GM21381 (cell line): ENCODE results near the gene CA10.

Experiments
- ATAC-seq: cut with Tn5 transposase; IDR thresholded peaks from one replicate; pipeline ENCODE4 v1.9.1; 2021; ENCODE audit warnings: mild to moderate bottlenecking, moderate library complexity; ENCODE audit not compliant: unreplicated experiment

The CA10 gene

DNA sequence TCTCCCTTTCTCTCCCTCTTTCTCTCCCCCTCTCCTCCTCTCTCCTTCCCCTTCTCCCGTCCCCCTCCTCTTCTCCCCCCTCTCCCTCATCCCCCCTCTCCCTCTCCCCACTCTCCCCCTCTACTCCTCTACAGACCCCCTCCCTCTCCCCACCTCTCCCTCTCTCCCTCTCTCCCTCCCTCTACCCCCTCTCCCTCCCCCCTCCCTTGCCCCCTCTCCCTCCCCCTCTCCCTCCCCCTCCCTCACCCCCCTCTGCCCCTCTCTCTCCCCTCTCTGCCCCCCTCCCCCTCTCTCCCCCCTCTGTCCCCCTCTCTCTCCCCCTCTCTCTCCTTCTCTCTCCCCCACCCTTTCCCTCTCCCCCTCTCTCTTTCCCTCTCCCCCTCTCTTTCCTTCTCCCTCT is 545.3 kb downstream of the CA10 start:
- no peak for ATAC-seq

DNA sequence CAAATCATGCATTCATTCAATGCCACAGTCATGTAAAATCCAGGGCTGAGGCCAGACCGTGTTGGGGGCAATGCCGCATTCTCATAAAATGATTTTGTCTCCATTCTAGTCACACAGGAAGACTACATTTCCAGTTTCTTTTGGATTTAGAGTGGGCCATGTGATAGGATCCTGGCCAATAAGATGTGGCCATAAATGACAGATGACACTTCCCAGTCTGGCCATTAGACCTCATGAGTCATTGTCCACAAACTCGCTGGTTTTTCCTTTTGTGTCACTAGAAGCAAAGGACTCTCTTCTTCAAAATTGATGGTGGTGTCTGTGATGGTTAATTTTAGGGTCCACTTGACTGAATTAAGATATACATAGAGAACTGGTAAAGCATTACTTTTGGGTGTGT is 545.8 kb downstream of the CA10 start:
- ATAC-seq: no peak

DNA sequence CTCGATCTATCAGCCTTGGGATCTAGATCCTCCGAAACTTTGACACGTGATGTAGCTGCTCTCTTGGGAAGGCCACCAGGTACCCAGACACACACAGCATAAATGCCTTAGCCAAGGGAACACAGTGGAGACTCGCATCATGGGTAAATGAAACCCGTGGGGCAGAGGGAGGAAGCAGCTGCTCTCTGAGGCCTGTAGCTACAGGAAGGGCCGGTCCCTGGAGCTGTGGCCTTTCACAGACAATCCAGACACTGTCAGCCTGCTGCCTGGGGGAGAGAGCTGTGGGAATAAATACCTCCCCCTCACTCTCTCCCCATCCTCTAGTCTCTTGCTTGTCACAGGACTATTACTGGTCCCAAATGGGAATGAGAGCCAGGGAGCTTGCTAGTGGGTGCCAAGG is 546.9 kb downstream of the CA10 start:
- no peak for ATAC-seq

DNA sequence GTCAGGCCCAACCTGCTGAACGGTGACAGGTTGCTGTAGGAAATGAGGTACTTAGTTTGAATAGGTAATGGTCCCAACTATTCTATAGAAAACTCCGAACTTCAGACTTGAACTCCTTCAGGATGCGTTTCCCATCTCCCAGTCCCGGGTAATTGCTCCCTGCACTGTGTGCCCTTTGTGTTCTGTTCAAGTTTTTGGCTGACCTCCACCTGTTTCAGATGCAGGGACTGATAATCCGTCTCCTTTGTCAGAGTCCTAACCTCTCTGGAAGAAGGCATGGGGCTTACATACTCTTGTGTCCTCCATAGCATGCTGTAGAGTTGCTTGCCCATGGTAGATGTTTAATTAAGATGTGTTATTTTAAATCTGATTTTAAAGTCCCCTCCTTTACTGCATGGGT is 547.7 kb downstream of the CA10 start:
- no peak for ATAC-seq

DNA sequence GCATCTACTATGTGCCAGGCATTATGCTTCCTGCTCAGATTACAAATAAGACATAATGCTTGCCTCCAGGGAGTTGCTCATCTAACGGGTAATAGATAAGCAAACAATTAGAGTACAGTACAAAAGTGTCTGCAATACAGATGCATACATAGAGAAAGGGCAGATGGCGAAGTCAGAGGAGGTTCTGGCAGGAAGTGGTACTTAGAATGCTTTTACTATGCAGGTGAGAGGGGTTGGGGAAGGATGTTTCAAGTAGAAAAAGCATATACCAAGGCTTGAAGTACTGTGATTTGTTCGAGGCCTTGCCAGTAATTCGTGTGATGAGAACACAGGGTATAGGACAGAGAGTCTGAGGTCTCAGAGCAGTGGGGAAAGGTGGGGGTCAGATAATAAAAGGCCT is 548.4 kb downstream of the CA10 start:
- no peak for ATAC-seq

DNA sequence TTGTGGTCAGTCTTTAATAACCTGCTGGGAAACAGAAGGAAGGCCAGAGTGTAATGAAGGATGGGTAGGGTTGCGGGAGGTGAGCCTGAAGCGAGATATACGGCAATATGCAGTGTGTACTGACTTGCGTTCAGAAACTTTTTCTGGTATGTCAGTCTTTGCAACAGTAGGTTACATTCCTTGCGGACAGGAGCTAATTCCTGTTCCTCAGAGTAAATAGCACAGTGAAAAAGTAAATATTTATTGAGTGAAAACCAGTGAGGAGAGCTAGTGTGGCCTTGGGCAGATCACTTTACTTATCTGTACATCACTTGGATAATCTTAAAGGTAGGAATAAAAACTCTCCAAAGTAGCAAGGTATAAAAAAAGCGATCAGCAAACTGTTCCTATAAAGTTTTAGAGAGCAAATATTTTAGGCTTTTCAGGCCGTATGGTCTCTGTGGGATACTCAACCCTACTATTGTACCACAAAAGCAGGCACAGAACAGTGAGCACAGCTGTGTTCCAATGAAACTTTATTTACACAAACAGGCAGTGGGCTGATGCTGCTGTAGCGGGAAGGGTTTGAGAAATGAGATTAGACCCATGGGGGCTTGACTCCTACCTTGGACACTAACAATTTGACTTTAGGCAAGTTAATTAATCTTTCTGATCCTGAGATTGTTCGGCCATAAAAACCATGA is 550.1 kb downstream of the CA10 start:
- no peak for ATAC-seq

DNA sequence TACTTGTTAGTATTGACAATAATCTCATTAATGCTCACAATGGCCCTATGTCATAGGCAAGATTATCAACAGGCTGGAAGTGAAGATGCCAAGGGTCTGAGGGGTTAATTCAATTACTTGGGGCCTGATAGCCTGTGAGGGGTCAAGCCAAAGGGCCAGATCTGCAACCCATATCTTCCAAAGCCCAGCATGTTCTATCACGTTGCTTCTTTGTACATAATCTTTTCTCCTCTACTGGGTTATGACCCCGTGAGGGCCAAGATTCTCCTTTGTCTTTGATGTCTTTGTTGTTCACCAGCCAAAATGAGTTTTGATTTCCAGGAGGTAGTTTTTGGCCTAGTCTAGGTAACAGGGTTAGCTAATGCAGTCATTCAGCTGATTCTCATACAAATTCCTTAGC is 551.0 kb downstream of the CA10 start:
- ATAC-seq: no peak

DNA sequence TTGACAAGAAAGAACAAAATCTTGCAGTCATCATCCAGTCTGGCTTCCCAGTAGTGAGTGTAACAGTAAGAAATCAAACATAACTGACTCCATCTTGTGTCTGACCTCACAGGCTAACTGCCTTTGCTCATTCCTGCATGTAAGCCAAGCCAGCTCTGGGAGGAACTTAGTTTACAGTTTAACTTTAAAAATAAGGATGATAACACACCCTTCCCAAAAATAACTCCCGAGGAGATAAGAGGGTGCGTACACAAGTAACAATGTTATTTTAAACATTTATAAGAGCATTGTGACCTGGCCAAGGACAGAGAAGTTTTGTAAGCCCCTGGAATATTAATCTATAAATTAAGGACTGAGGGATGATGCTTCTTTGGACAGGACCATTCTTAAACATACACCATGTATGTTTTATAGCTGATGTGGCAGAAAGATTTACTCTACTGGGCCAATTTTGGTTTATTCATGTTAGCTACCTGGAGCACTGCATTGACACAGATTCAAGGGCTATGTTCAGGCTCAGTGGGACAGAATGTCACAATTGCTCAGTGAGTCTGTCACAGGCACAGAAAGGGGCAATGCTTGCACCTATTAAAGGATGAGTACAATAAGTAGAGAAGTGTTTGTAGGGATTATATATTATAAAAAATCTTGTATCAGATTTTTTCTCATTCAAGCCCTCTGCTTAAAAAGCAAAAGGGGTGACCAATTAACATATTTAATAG is 554.1 kb downstream of the CA10 start:
- ATAC-seq: no peak

DNA sequence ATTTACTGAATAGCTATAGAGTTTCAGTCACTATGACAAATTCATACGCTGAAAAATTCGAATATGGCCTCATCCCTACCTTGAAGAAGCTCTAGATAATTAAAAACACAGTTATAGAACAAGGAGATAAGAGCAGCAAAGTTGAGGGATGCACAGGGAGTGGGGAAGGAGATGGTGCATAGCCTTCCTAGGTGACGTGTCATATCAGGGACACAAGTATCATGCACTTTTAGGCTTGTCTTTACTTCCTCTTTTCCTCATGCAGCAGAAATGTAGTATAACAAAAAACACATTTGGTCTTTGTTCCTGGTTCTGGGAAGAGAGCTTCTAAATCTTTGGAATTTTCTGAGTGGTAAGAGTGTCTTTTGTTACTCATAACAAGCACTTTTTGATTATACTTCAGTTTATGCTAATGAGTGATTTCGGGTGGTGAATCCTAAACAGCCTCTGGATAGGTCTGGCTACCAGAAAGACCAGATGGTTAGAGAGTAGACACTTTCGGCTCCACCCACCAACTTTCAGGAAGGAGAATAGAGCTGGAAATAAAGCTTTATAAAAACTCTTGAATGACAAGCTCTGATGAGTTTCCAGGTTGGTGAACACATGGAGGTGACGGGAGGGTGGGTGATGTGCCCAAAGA is 556.8 kb downstream of the CA10 start:
- ATAC-seq: no peak

DNA sequence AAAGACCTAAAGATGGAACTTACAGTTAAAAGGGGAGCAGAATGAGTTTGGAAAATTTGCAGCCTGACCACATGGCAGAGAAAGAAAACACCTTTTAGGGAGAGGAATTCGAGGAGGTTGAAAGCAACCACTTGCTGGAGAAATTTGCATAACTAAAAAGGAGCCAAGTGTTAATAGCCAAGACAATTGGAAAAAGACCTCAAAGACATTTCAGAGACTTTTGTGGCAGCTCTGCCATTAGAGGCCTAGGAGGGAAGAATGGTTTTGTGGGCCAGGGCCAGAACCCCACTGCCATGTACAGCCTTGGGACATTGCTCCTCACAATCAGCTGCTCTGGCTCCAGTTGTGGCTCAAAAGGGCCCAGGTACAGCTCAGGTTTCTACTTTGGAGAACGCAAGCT is 559.7 kb downstream of the CA10 start:
- no peak for ATAC-seq

DNA sequence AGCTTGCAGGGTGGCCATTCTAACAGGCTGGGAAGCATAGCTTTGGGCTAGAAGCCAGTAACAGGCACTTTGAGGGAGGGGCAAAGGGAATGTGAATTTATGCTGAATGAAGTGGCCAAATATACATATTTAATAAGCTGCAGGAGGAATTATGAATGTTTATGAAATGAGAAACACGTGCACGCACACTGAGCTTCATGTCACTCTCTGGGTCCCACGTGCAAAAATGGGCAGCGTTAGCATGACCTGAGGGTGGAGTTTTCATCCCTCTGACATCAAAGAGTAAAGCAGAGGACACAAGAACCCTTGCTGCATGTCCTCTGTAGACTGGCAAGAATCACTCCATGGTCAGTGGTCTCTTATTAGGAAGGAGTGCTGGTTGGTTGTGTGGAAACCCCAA is 561.2 kb downstream of the CA10 start:
- no peak for ATAC-seq

DNA sequence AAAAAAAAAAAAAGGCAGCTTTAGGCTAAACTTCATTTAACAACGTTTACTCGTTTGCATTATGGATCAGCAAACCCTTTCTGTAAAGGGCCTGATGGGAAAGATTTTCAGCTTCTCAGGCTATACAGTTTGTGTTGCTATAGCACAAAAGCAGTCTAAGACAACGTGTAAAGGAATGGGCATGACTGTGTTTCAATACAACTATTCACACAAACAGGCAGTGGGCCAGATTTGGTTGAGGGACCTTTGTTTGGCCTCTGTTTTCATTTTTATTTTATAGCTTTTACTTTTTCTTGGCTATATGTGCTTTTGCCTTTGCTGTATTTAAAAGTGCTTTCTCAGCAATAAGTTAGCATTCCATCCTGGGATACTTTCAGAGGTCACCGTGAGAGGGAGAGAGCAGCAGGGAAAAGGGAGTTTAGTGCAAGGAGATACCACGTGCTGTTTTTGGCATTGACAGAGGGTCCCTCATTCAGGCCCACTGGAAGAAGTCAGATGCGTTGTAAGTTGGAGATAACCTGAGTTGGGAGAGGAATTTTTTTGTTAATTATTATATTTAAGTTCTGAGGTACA is 562.6 kb downstream of the CA10 start:
- no peak for ATAC-seq

DNA sequence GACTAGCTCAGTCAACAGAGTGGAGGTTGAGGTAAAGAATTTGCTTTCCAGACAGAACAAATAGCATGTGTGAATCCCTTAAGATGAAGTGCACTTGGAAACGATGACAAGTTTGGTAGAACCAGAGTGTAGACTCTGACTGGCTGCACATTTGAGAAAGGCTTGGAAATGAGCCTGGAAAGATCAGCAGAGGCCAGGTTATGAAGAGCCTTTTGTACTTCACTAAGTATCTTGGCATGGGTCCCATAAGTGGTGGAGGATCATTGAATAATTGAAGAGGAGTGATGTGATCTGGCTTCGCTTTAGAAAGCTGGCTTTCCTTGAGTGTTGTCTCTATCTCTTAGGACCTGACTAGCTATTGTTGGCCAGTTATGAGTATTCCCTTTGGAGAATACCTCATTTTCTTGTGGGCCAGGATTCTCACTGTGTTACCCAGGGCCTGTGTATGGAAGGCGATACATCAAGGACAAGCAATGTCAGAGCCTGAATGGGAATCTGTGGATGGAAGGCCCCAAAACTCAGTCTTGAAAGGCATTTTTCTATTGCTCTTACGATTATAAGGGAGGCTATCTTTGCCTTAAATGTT is 568.4 kb downstream of the CA10 start:
- ATAC-seq: no peak

DNA sequence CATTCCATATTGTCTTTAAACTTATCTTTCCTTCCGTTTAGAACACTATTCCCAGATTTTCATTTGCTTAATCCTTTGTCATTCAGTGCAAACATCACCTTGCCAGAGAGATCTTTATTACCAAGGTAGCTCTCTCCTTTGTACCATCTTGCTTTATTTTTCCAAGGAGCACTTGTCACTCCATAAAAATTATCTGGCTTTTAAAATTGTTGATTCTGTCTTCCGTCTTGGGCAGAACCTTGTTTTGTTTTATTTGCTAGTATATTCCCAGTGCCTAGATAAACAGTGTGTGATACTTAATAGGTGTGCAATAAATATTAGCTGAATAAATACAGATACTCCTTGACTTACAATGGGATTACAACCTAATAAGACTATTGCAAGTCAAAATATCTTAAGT is 570.5 kb downstream of the CA10 start:
- no peak for ATAC-seq

DNA sequence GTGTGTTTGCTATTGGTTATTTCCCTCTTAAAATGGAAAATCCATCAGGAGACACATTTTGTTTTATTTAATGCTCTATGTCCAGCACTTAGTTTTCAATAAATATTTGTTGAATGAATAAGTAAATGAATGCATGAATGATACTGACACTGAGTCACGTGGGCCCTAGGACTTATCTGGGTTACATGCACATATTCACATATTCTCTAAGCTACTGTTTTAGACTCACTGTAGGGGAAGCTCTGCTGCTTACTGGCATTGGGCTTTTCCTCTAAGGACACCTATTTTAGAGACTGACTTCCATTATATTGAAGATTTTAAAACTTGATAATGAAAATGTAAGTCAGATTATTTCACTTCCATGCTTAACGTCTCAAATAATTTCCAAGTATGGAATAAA is 571.0 kb downstream of the CA10 start:
- no peak for ATAC-seq

DNA sequence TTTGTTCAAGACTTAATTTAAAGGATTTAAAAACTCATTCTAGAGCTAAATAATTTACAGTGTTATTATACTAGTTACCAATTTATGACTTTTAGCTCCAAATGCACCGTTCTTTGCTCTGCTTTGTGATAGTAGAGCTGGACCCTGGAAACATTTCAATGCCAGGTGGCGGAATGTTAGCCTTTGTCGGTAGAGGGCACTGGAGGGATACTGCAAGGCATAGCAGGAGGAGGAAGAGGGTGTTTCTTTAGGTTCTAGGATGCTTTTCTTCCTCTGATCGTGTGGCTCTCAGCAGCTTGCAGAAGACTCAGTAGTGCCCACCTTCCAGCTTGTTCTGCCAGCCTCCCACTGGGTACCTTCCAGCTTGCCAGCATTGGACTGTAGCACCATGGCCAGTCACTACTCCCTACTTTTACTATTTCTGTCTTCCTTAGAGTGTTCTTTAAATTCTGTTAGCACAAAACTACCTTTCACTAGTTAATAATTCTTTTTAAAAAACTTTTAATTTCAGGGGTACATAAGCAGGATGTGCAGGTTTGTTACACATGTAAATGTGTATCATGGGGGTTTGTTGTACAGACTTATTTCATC is 572.9 kb downstream of the CA10 start:
- no peak for ATAC-seq

DNA sequence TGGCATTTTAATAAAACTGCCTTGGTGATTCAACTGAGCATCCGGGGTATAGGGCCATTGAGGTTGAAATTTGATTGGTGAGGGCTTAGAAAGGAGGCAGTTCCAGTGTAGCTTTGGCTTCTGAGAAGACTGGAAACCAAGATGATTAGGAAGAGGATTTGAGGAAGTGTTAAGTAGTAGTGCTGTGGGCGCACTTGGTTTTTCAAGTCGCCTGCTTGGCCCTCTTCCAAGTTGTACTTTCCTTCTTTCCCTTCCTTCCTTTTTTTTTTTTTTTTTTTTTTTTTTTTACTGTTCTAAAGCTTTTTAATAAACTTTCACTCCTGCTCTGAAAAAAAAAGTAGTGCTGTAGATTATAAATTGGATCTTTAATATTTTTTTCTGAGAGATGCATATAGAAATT is 577.6 kb downstream of the CA10 start:
- no peak for ATAC-seq
